Measurements from ENCODE around the gene NELL1.

The NELL1 gene

DNA sequence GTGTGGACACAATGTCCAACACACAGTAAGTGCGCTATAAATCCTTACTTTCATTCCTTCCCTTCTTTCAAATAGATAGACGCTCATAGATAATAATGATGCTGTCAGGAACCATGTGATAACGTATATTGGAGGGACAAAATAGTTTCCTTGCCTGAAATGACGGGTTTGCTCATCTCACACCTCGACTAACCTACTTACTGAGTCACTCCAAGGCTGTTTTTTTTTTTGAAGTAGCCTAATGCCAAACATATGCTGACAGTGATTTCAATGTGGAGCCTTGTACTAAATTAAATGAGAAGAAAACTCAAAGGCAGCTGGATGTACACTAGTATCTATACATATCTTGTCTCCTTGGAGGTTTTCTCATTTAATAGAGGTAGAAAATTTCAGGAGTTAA, 400.5 kb downstream of the NELL1 start:
- TF ChIP-seq, protein P1, sequence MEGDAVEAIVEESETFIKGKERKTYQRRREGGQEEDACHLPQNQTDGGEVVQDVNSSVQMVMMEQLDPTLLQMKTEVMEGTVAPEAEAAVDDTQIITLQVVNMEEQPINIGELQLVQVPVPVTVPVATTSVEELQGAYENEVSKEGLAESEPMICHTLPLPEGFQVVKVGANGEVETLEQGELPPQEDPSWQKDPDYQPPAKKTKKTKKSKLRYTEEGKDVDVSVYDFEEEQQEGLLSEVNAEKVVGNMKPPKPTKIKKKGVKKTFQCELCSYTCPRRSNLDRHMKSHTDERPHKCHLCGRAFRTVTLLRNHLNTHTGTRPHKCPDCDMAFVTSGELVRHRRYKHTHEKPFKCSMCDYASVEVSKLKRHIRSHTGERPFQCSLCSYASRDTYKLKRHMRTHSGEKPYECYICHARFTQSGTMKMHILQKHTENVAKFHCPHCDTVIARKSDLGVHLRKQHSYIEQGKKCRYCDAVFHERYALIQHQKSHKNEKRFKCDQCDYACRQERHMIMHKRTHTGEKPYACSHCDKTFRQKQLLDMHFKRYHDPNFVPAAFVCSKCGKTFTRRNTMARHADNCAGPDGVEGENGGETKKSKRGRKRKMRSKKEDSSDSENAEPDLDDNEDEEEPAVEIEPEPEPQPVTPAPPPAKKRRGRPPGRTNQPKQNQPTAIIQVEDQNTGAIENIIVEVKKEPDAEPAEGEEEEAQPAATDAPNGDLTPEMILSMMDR (IDR thresholded peaks at IDR 0.05), result no peak

DNA sequence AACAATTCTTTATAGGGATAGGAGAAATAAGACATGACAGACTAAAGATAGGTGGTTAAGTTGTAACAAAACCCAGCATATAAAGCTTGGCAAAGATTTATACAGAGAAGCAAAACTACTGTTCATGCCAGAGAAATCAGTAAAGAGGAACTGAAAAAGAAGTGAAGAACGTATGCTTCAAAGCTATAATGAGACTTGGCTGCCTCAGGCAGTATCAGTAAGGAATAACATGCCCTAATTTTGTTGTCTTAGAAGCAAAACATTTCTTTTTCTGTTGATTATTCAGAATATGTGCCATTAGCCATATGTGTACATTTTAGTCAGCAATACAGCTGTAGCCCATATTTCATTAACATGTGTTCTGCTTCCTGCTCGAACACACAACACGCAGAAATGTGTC, 403.2 kb downstream of the NELL1 start:
- TF ChIP-seq, protein P1 (IDR thresholded peaks at IDR 0.05), result no peak

DNA sequence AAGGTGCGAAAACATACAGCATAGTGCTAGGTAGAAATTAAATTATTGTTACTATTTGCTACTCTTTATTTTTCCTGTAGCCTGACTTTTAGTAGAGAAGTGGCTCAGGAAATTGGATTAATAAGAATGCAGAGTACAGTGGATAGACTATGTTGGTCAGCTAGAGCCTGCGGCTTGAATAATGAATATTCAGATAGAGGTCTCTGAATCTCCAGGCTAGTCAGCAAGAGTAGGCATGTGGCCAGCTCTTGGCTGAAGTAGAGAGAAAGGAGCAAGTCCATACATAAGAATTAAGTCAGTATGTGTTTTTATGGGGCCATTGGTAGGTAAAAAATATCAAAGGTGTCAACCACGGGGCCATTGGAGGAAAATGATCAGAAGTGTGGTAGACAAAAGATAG, 413.5 kb downstream of the NELL1 start:
- TF ChIP-seq, protein P1 (IDR thresholded peaks at IDR 0.05), result no peak

DNA sequence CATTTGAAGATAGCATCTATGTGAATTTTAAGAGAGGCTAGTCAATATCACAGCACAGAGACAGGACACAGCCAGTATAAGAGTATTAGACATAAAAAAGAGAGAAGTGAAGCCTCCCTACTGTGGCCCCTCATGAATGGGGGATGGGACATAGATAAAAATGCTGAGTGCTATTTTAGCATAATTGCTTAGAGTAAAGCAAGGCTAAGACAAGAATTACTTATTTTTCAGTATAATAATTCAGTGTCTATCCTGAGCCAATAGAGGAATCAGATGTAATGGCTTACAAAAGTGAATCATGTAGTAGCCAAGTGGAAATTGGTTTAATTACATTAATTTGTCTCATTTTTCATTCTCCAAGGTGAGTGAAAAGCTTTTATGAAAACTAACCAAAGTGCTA, 419.5 kb downstream of the NELL1 start:
- TF ChIP-seq, protein P1 (IDR thresholded peaks at IDR 0.05), result no peak

DNA sequence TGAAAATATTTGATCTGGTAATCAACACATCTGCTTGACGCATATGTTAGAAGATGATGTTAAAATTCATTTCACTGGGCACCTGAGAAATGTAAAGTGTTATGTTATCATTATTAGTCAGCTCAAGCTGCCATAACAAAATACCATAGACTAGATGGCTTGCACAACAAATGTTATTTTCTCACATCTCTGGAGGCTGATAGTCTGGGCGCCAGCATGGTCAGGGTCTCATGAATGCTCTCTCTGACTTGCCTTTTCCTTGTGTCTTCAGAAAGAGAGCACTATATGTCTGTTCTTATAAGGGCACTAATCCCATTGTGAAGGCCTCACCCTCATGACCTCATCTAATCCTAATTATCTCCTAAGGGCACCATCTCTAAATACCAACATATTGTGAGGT, 435.3 kb downstream of the NELL1 start:
- TF ChIP-seq, protein P1 (IDR thresholded peaks at IDR 0.05), result no peak

DNA sequence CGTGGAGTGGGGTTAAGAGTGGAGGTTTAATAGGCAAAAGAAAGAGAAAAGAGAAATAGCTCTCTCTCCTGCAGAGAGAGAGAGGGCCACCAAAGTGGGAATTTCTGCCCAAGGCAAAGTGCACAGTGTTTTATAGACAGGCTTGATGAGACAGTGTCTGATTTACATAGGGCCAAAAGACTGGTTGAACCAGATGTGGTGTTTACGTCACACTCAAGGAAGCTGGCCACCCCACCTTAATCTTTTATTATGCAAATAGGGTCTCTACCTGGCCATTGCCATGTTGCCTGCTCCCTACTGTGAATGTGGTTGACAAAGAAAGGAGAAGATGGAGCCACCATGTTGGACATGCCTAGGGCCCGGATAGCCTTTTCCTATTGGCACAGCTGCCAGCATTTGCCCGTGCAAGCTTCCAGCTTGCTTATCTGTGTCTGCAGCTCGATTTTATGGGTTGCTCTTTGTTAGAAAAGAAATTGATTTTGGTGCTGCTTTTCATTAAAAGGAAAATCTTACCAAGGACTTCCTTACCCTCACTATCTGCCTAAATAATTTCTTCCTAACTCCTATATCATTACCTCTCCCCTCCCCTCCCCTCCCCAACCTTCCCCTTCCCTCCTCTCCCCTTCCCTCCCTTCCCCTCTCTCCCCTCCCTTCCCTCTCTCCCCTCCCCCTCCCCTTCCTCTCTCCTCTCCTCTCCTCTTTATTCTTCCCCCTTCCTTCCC, 436.0 kb downstream of the NELL1 start:
- TF ChIP-seq, protein P1 (IDR thresholded peaks at IDR 0.05), result no peak

DNA sequence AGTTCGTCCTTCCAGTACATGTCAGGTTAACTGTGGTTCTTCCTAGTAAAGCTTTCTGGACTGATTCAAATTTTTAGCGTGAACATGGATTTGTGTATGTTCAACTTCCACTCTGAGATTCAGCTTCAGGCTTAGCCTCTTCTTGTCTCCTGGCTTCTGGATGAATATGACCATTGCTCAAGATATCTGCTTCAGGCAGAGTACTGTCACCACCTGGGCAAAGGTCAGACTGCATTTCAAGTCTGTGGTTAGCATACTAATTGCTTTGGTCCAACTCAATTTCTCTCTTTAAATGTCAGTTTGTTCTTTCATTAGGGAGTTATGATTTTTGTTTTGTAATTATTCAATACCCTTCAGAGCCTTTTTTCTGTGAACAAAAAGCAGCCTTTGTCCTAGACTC, 440.0 kb downstream of the NELL1 start:
- TF ChIP-seq, protein P1 (IDR thresholded peaks at IDR 0.05), result no peak

DNA sequence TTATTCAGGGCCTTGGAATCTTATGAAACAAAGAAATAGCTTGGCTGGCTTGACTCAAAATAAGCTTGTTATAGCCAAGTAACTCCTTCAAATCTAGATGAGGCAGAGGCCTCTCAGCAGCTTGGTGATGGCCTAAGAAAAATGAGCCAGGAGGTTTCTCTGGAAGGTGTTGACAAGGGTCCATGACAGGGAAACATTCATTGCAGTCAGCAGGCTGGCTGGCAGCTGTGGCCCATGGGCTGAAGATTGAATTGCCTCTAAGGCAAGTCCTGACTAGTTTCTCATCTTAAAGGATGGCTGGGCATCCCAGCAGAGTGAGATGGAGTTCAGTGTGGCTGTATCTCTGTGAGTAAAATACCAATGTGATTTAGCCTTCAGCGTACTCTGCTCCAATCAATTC, 441.0 kb downstream of the NELL1 start:
- TF ChIP-seq, protein P1 (IDR thresholded peaks at IDR 0.05), result no peak

Data from LNCAP (cell line).